HUES48 (cell line): ENCODE data around the gene TUBB4B.

ENCODE experiments used
- H3K27ac ChIP-seq: one replicate; pipeline ENCODE4 v1.7.0; 2013; ENCODE audit warnings: low read depth, low read length, inconsistent platforms
- H3K27me3 ChIP-seq: 2 replicates; pipeline ENCODE4 v1.6.1; 2013; ENCODE audit warnings: mild to moderate bottlenecking, low read length; ENCODE audit not compliant: control insufficient read depth, insufficient read depth
- H3K36me3 ChIP-seq: 2 replicates; pipeline ENCODE4 v1.6.1; 2013; ENCODE audit warnings: low read length; ENCODE audit not compliant: control insufficient read depth, insufficient read depth
- H3K4me1 ChIP-seq: 2 replicates; pipeline ENCODE4 v1.6.1; 2013; ENCODE audit warnings: mild to moderate bottlenecking, low read length; ENCODE audit not compliant: control insufficient read depth, insufficient read depth
- H3K4me3 ChIP-seq: 2 replicates; pipeline ENCODE4 v1.5.1; 2013; ENCODE audit warnings: mild to moderate bottlenecking, low read depth, low read length
- H3K9ac ChIP-seq: 2 replicates; pipeline ENCODE4 v1.6.1; 2013; ENCODE audit warnings: mild to moderate bottlenecking, low read depth, low read length, moderate library complexity
- H3K9me3 ChIP-seq: 2 replicates; pipeline ENCODE4 v1.6.1; 2013; ENCODE audit warnings: low read length; ENCODE audit not compliant: control insufficient read depth, insufficient read depth

TUBB4B gene

GRCh38 chr9:137213160-137214060 is 27.7 kb upstream of the TUBB4B start:
- H3K9ac ChIP-seq, result no peak overlapping the region
- no peak overlapping the region for H3K27ac ChIP-seq
- H3K27me3 ChIP-seq, result no peaks in the 10 kb centered on the region
- no peaks in the 10 kb centered on the region for H3K4me1 ChIP-seq
- no peaks in the 10 kb centered on the region for H3K9me3 ChIP-seq
- peaks cover 47% of the 10 kb centered on the region for H3K36me3 ChIP-seq
- H3K4me3 ChIP-seq, result no peak overlapping the region

GRCh38 chr9:137214620-137215019 is 26.5 kb upstream of the TUBB4B start:
- Histone ChIP-seq H3K27me3 (no peaks in the 10 kb centered on the region), H3K9me3 (no peaks in the 10 kb centered on the region), H3K4me3 (no peak overlapping the region), H3K36me3 (peaks cover 40% of the 10 kb centered on the region), H3K9ac (no peak overlapping the region), H3K27ac (no peak overlapping the region), H3K4me1 (no peaks in the 10 kb centered on the region)

- H3K36me3 ChIP-seq, result peaks cover 36% of the 10 kb centered on the region
- no peak overlapping the region for H3K9ac ChIP-seq
- H3K4me3 ChIP-seq, result no peak overlapping the region
- H3K9me3 ChIP-seq, result no peaks in the 10 kb centered on the region
- H3K27me3 ChIP-seq, result no peaks in the 10 kb centered on the region
- H3K27ac ChIP-seq, result no peak overlapping the region
- no peaks in the 10 kb centered on the region for H3K4me1 ChIP-seq
Measured at GRCh38 chr9:137215196-137215986, 25.7 kb upstream of the TUBB4B start.

- Histone ChIP-seq H3K27me3 (no peaks in the 10 kb centered on the region), H3K36me3 (peaks cover 34% of the 10 kb centered on the region), H3K27ac (no peak overlapping the region), H3K9ac (no peak overlapping the region), H3K4me3 (no peak overlapping the region), H3K4me1 (no peaks in the 10 kb centered on the region), H3K9me3 (no peaks in the 10 kb centered on the region)
Measured at GRCh38 chr9:137216188-137216965, 24.7 kb upstream of the TUBB4B start.

GRCh38 chr9:137217276-137218211 is 23.5 kb upstream of the TUBB4B start:
- Histone ChIP-seq H3K4me1 (no peaks in the 10 kb centered on the region), H3K4me3 (no peak overlapping the region), H3K9ac (no peak overlapping the region), H3K9me3 (no peaks in the 10 kb centered on the region), H3K36me3 (peaks cover 34% of the 10 kb centered on the region), H3K27me3 (peaks cover under 1% of the 10 kb centered on the region; the same call in 1 of the 2 replicates), H3K27ac (no peak overlapping the region)

GRCh38 chr9:137218212-137218753 is 22.8 kb upstream of the TUBB4B start:
- peak overlapping the region; percentile 35 for H3K27ac ChIP-seq
- H3K36me3 ChIP-seq, result peaks cover 32% of the 10 kb centered on the region
- no peaks in the 10 kb centered on the region for H3K4me1 ChIP-seq
- H3K9ac ChIP-seq, result no peak overlapping the region
- peaks cover 5% of the 10 kb centered on the region for H3K27me3 ChIP-seq
- H3K9me3 ChIP-seq, result no peaks in the 10 kb centered on the region
- H3K4me3 ChIP-seq, result no peak overlapping the region

GRCh38 chr9:137218754-137219271 is 22.3 kb upstream of the TUBB4B start:
- H3K9ac ChIP-seq, result no peak overlapping the region
- peaks cover 5% of the 10 kb centered on the region for H3K27me3 ChIP-seq
- H3K36me3 ChIP-seq, result peaks cover 26% of the 10 kb centered on the region
- H3K9me3 ChIP-seq, result no peaks in the 10 kb centered on the region
- no peak overlapping the region for H3K4me3 ChIP-seq
- peak overlapping the region; percentile 35 for H3K27ac ChIP-seq
- no peaks in the 10 kb centered on the region for H3K4me1 ChIP-seq

- H3K36me3 ChIP-seq, result peaks cover 18% of the 10 kb centered on the region
- peaks cover 3% of the 10 kb centered on the region; the same call in 1 of the 2 replicates for H3K4me1 ChIP-seq
- no peak overlapping the region for H3K27ac ChIP-seq
- H3K9ac ChIP-seq, result no peak overlapping the region
- no peaks in the 10 kb centered on the region for H3K9me3 ChIP-seq
- peaks cover 5% of the 10 kb centered on the region for H3K27me3 ChIP-seq
- no peak overlapping the region for H3K4me3 ChIP-seq
Measured at GRCh38 chr9:137219757-137220316, 21.2 kb upstream of the TUBB4B start.

- Histone ChIP-seq H3K36me3 (peaks cover 12% of the 10 kb centered on the region), H3K27ac (no peak overlapping the region), H3K4me3 (no peak overlapping the region), H3K9ac (no peak overlapping the region), H3K4me1 (peaks cover 3% of the 10 kb centered on the region; the same call in 1 of the 2 replicates), H3K27me3 (peaks cover 5% of the 10 kb centered on the region), H3K9me3 (no peaks in the 10 kb centered on the region)
Measured at GRCh38 chr9:137220317-137221094, 20.6 kb upstream of the TUBB4B start.
